ENCODE results near the gene CCDC86.

The CCDC86 gene

GRCh38 chr11:60831501-60832079 lies 10.3 kb upstream of the CCDC86 start:
- DNase-seq: peak in 1 of 2 experiments; percentile 31

DNA sequence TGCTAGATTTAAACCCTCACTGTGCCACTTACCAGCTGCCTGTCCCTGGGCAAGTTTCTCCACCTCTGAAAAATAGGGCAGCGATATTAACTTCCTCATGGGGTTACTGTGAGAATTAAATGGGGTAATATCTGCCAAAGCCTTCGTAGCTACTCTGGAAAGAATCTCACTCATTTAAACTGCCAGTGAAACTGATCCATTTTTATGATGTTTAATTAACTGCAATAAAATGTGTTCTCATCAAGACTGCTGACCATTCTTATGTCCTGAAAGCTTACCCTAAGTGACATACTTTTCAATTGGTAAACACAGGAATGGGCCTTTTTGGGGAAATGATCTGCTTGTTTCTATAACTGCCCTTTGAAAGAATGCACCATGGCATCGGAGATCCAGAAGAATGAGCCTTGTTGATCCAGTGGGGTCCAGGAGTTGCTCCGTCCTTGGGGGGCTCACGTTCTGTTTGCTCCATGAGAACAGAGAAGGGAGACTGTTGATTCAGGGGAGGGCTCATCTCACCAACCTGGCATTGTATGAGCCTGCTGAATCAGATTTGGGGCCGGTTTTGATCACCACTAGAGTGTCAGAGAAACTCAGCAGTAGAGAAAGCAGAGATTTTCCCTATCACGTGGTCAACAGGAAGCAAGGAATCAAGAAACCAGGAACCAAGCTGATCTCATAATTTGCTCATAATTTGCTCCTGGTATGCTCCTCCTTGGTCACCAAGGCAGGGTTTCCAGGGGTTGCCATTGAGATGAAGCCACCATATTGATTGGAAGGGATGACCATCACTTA lies 7.0 kb upstream of the CCDC86 start:
- DNase-seq: no peak

GRCh38 chr11:60835534-60835846 lies 6.4 kb upstream of the CCDC86 start:
- no peak for DNase-seq

GRCh38 chr11:60836866-60837515 lies 4.9 kb upstream of the CCDC86 start:
- DNase-seq: no peak

DNA sequence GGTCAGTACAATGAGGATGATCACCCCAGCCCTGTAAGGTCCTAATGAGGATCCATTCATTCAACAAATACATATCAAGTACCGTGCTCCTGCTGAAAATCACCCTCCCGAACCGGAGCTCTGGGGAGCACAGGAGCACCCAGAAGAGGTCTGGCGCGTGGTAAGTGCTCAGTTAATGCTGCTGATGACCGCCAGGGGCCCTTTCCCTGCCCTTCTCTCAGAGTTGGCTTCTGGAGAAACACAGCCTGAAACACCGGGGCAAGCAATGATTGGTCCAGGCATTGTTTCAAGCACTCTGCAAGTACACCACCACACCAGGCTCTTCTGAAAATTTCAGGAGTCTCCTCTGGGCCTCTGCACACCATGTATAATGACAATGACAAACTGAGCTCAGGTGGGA lies 3.8 kb upstream of the CCDC86 start:
- DNase-seq: no peak

DNA sequence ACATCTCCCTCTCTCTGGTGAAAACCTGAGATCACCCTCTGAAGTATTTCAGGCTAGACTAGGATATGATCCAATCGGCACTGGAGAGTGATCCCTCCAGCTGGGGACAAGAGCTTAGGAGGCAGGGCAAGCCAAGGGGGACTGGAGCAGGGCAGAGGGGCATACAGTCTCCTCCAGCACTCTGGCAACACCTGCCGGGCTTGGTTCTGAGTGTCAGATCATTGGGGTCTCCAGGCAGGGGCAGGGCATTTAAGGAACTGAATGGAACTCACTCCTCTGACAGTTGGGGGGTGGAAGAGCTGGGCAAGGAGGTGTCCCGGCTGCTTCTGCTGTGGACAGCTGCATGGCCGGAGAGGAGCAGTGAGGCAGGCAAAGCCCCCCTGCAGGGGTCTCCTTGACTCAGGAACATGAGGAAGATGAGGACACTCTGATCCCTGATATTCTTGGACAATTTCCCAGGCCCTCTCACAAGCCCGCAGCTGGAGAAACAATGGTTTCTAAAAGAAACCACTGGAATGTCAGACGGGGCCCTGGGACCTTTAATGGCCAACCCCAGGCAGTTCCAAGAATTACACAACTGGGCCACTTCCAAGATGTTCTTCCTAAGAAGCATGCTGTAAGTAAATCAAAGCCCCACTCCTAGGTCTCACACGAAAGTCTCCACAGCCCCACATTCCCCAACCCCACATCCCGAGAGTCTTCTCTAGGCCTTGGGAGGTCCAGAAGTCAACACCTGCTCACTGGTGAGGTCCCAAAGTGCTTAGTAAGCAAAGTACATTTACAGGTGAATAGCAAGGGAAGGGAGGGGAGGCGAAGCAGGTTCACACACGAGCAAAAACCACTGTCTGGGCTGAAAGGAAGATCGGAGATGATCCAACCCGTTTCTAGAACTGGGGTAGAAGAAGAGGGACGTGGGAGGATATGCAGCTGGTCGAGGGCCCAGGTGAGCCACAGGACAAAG lies 1.2 kb upstream of the CCDC86 start:
- no peak for DNase-seq

GRCh38 chr11:60842668-60843600 lies 1.0 kb downstream of the CCDC86 start:
- DNase-seq: no peak

- no peak for DNase-seq
These were observed 2.3 kb downstream of the CCDC86 start for GRCh38 chr11:60844045-60844869.

DNA sequence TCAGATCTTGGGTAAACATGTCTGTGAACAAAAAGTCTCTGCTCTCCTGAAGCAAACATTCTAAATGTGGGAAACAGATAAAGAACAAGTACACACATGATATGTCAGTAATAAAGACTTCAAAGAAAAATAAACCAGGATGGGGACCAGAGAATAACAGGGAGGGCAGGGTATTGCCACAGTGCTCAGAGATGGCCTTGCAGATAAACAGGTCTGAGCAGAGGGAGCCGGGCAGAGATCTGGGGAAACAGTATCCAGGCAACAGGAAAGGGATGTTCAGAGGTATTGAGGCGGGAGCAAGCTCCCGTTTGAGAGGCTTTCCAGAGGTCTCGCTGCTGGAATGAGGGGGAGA lies 2.9 kb downstream of the CCDC86 start:
- DNase-seq: no peak

GRCh38 chr11:60845338-60845737 lies 3.4 kb downstream of the CCDC86 start:
- DNase-seq: no peak

DNA sequence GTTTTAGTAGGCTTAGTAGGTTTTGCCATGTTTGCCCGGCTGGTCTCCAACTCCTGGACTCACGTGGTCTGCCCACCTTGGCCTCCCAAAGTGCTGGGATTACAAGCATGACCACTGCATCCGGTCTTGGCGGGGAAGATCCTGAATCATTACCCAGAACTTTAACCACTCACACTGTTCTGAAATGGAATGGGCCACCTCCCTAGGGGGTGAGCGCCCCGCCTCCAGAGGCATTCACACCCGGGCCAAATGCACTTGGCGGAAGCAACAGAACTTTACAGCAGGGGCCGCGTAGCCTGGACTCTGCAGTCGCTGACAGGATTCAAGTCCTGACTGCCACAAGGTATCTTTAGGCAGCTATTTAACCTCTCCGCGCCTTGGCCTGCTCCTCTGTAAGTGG lies 5.4 kb downstream of the CCDC86 start:
- no peak for DNase-seq

- DNase-seq: no peak
These were observed 6.0 kb downstream of the CCDC86 start for GRCh38 chr11:60847896-60848295.

DNA sequence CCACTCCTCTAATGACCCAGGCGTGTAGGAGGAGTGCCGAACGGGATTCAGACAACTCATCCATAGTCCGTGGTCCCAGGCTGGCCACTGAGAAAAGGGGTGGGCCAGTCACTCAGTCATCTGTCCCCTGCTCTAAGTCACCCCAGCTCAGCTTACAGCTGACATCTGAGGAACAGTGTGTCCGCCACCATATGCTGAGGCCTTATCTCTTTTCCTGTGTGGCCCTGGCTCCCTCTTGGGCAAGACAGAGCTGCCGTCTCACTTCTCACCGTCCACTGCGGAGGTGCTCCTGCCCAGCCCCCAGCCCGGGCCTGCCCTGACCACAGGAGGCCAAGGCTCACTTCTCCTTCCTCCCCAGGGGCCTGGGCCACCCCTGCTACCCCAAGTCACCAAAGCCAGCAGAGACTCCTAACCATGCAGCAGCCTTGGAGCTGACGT lies 6.8 kb downstream of the CCDC86 start:
- no peak for DNase-seq

DNA sequence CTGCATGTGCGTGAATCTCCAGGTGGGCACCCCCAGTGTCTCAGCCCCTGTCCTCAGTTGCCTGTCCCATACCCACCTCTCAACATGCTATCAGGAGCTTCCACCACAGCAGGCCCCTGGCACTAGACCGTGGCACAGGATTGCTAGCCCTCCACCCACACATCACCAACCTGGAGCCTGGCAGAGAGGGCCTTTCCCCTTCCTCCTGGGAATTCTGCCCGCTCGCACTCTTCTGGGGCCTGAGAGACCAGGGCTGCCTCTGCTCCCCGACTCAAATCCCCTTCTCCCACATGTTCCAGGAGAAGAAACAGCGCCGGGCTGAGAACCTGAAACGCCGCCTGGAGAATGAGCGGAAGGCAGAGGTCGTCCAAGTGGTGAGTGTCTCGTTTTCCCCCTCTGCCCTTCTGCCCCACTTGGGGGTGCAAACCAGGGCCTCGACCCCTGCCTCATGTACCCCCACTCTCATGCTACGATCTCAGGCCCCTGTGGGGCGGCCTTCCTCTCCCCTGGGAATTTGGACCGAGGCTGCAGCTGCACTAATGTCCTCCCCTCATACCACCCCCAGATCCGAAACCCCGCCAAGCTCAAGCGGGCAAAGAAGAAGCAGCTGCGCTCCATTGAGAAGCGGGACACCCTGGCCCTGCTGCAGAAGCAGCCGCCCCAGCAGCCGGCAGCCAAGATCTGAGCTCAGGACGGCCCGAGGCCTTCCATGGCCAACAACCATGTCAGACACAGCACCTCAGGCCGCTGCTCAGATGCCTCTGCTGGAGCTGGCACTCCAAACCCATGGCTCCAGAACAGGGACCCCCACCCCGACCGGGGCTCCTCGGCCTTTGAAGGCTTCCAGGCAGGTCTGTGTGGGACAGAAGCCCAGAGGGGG lies 8.0 kb downstream of the CCDC86 start:
- DNase-seq: no peak

DNA sequence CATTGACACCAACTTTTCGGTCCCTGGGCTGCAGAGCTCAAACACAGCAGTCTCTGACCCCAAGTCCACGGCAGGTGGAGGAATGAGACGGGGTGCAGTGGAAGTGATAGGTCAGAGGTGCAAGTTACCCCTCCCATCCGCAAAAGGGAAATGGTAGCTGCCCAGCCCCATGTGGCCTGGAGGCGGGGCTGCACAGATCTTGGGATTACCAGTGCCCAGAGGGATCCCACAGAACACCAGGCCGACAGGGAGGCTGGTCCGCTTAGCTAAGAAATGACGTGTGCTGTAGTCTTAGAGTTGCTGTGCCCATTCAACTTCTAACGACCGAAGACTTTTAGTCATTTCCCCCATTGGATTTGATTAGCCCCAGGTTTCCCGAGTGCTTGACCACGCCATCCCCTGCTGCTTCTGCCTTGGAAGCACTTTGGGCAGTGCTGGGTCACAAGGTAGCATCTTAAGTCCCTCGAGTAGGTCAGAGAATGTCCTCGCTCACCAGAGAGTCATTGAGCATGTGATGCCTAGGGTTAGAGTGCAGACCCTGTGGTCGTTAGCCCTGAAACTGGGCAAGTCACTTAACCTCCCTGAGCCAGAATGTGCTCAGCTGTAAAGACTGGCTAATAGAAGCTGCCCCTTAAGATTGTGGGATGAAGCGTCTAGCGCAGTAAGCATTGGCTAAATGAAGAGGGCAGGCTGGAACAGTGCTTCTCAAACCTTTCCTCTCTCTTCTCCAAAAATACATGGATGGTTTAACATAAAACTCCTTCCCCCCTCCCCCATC lies 9.6 kb downstream of the CCDC86 start:
- DNase-seq: no peak

DNA sequence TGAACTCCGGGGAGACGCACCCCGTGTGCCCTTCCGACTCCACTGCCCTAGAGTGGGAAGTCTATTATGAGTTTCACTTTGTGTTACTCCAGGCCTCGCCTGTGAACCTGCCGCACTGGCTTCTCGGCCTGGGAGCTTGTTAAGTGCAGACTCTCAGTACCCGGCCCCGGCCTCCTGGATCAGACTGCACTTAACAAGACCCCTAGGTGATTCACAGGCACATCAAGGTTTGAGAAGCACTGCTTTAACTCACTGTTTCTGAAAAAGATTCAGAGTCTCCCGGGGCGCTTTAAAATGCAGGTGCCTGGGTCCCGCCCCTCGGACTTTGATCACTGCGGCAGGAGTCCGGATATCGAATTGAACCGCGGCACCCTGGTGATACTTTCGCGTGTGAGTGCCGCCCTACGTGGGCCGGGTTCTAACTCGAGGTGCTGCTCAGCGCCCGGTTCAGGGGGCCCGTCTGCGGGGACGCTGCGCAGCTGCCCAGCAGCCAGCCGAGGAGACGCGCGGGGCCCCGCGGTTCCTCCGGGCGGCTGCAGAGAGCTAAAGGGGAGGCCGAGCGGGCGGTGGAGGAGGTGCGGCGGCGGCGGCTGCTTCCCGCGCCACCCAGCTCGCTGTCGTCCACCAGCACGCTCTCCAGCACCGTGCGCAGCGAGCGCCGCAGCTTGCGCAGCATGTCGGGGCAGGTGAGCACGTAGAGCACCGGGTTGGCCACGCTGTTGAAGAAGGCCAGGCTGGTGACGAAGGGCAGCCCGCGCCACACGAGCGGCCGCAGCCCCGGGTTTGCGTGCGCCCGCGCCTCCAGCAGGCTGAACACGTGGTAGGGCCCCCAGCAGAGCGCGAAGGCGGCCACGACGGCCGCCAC lies 10.4 kb downstream of the CCDC86 start:
- DNase-seq: no peak

DNA sequence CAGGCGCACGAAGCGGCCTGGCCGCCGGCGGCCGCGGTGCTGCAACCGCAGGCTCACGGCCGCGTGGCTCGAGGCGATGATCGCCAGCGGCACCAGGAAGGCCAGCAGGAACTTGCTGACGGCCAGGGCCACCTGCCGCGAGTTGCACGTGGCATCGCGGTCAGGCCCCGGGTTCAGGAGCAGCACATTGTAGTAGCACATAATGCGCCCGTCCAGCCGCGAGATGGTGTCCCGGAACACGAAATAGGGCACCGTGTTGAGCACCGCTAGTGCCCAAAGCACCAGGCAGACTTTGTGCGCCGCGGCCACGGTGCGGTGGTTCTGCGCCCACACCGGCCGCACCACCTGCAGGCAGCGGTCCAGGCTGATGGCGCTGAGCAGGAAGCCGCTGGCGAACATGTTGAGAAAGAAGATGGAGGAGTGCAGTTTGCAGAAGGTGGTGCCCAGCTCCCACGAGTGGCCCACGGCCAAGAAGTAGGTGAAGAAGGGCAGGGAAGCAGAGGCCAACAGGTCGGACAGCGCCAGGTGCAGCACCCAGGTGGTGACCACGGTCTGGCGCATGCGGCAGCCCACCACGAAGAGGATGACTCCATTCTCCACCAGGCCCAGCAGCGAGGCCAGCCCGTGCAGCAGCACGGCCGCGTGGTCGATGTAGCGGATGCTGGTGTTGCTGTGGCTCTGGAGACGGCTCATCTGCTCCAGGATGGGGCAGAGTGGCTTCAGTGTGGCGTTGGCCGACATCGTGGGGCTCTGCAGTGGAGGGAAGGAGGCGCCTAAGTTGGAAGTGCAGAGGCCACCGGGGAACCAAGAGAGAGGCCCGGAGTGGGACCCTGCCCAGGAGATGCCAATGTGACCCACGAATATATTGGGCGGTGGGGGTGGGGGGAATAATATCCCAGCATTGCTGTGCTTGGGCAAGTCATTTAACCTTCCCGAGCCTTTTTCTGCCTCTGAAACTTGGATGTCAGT lies 11.4 kb downstream of the CCDC86 start:
- no peak for DNase-seq
